ENCODE results near the gene GATA5. TPM values are rescaled to one million over a fixed set of nuclear protein-coding genes. Genes with fewer than 3 reads are reported as not detected.

The GATA5 gene
- total and polyA plus RNA-seq, 4 donors, result 0.49 to 15.2 (median 1.3) TPM

GRCh38 chr20:62413896-62414481 lies 61.8 kb downstream of the GATA5 start:
- WGBS, 2 donors, result 85 to 90% methylated on average over 22 of the region's 22 CpGs
- Histone ChIP-seq H3K27ac (ENCODE audit: low read depth in 1 of 2, low read length in 1 of 2) (no peak overlapping the region), H3K36me3 (ENCODE audit: control insufficient read depth in 4 of 4, insufficient read depth in 4 of 4, low read length in 4 of 4) (no peaks in the 10 kb centered on the region), H3K9ac (ENCODE audit: insufficient read depth in 1 of 2, low read length in 2 of 2) (no peak overlapping the region), H3K4me1 (ENCODE audit: control insufficient read depth in 5 of 5, insufficient read depth in 5 of 5, low read length in 5 of 5) (peaks cover 0 to 14% (median 0%) of the 10 kb centered on the region in 5 donors), H3K9me3 (ENCODE audit: control insufficient read depth in 4 of 4, insufficient read depth in 3 of 4, low read length in 3 of 4) (no peaks in the 10 kb centered on the region), H3K27me3 (ENCODE audit: control insufficient read depth in 3 of 3, insufficient read depth in 3 of 3, low read length in 2 of 3) (no peaks in the 10 kb centered on the region), H3K4me3 (no peak overlapping the region)
- ATAC-seq (ENCODE audit: insufficient read depth, low FRiP score) (no peak), DNase-seq (no peak)
- TF ChIP-seq CTCF (IDR thresholded peaks at IDR 0.05; ENCODE audit: control extremely low read depth, extremely low read depth), result no peak

Other genes with a start within 250 kb of the GATA5 start
- gene OSBPL2, start 237.5 kb downstream of the GATA5 start, total RNA-seq, result 10 to 100 TPM; 36.4 to 48.0 TPM
- gene OSBPL2, start 237.5 kb downstream of the GATA5 start, polyA plus RNA-seq, result 10 to 100 TPM; 13.2 to 19.1 TPM
- gene ADRM1, start 173.0 kb downstream of the GATA5 start, total RNA-seq, result 100 to 1,000 TPM in 1 of 2 donors, 10 to 100 TPM in 1; 43.1 to 104 TPM
- gene ADRM1, start 173.0 kb downstream of the GATA5 start, polyA plus RNA-seq, result 100 to 1,000 TPM; 108 to 140 TPM
- 100 to 1,000 TPM; 209 to 315 TPM for gene LAMA5, start 108.7 kb downstream of the GATA5 start, total RNA-seq
- 100 to 1,000 TPM; 116 to 279 TPM for gene LAMA5, start 108.7 kb downstream of the GATA5 start, polyA plus RNA-seq
- 1,000 to 10,000 TPM in 1 of 2 donors, 100 to 1,000 TPM in 1; 222 to 1,251 TPM for gene RPS21, start 88.9 kb downstream of the GATA5 start, total RNA-seq
- 1,000 to 10,000 TPM; 4,051 to 4,827 TPM for gene RPS21, start 88.9 kb downstream of the GATA5 start, polyA plus RNA-seq
- 1 to 10 TPM; 3.5 to 4.4 TPM for gene CABLES2, start 68.7 kb downstream of the GATA5 start, total RNA-seq
- gene CABLES2, start 68.7 kb downstream of the GATA5 start, polyA plus RNA-seq, result 1 to 10 TPM; 1.9 to 3.7 TPM
- 1 to 10 TPM; 1.0 to 1.3 TPM for gene RBBP8NL, start 48.5 kb downstream of the GATA5 start, total RNA-seq
- 1 to 10 TPM in 1 of 2 donors, under 1 TPM in 1; 0.21 to 1.2 TPM for gene RBBP8NL, start 48.5 kb downstream of the GATA5 start, polyA plus RNA-seq
- gene SLCO4A1, start 166.5 kb upstream of the GATA5 start, total RNA-seq, result 10 to 100 TPM in 1 of 2 donors, 1 to 10 TPM in 1; 4.7 to 49.6 TPM
- gene SLCO4A1, start 166.5 kb upstream of the GATA5 start, polyA plus RNA-seq, result 100 to 1,000 TPM in 1 of 2 donors, 10 to 100 TPM in 1; 35.3 to 152 TPM
- gene NTSR1, start 232.8 kb upstream of the GATA5 start, total RNA-seq, result 1 to 10 TPM in 1 of 2 donors, under 1 TPM in 1; 0.46 to 1.1 TPM
- gene NTSR1, start 232.8 kb upstream of the GATA5 start, polyA plus RNA-seq, result 1 to 10 TPM in 1 of 2 donors, under 1 TPM in 1; 0.02 to 3.7 TPM